Measurements from ENCODE around the gene ZNF474. TPM values are rescaled to one million over a fixed set of nuclear protein-coding genes. Genes with fewer than 3 reads are reported as not detected.

ZNF474 gene
- total RNA-seq, 1 experiment from 2014 or later, result 0.36 TPM

DNA sequence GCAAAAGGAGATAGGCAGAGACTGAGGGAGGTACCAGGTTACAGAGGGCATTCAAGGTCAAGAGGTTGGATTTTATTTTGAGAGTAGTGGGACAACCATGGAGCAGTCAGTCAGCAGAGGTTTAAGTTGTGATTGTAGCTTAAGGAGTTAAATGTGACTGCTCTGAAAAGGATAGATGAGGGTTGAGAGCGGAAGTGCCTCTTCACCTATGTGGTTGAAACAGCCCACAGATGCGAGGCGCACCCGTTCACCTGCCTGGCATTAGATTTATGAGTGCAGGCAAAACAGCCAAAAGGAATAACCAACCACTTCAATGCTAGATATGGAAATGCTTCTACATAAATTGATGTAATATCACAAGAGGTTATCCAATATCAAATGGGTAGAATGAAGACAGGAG, 8.4 kb downstream of the ZNF474 start:
- intact Hi-C loops (cut with micrococcal nuclease), result no loop called here
- ChIA-PET POLR2A (ENCODE audit: unreplicated experiment) (no interaction called here), CTCF (no interaction called here)
- Histone ChIP-seq H3K27ac (ENCODE audit: low read length) (no peak overlapping the region), H3K4me2 (ENCODE audit: low read length) (no peak overlapping the region), H4K20me1 (ENCODE audit: low read length) (no peaks in the 10 kb centered on the region), H3K4me3 (ENCODE audit: low read length) (no peak overlapping the region), H3K9ac (ENCODE audit: low read length) (no peak overlapping the region), H3F3A (ENCODE audit: low read length, unreplicated experiment) (no peaks in the 10 kb centered on the region), H3K9me3 (ENCODE audit: low read length) (no peaks in the 10 kb centered on the region), H2AFZ (ENCODE audit: low read length) (no peak overlapping the region), H3K36me3 (ENCODE audit: low read depth, low read length) (no peaks in the 10 kb centered on the region), H3K9me2 (replicated peaks; ENCODE audit: low read length) (no peaks in the 10 kb centered on the region), H3K27me3 (ENCODE audit: low read length) (no peaks in the 10 kb centered on the region), H3K79me2 (ENCODE audit: low read length) (no peaks in the 10 kb centered on the region), H3K4me1 (ENCODE audit: insufficient read depth, low read length) (peaks cover 8% of the 10 kb centered on the region; the same call in 1 of the 2 replicates)
- ATAC-seq, result no peak
- BruUV-seq (replicated peaks), result no TSS peak
- no peak for TF ChIP-seq EZH2 (IDR thresholded peaks at IDR 0.05; ENCODE audit: low read length, unreplicated experiment)
- no peak for TF ChIP-seq EZH2phosphoT487 (IDR thresholded peaks at IDR 0.05; ENCODE audit: borderline replicate concordance, low read length)
- no peak for DNase-seq

DNA sequence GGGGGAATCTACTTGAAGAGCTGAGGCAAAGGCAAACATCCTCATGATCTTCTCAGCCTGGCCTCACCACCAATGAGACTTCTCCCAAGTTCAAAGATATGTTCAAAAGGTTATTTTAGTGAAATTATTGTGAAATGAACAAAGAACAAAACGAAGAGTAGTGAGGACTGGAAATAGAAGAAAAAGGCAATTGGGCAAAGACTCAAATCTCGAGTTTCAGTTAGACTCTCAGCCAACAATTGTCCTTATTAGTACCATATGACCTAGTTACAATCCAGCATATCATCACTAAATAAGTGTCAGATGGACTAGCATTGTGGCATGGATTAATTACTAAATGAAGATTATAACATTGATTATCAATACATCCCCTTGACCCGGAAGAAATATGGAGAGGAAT, 9.0 kb downstream of the ZNF474 start:
- H3K27ac ChIP-seq (ENCODE audit: low read length), result no peak overlapping the region
- no peaks in the 10 kb centered on the region for H3K9me2 ChIP-seq (replicated peaks; ENCODE audit: low read length)
- no peaks in the 10 kb centered on the region for H4K20me1 ChIP-seq (ENCODE audit: low read length)
- DNase-seq (no peak), ATAC-seq (no peak)
- no peaks in the 10 kb centered on the region for H3F3A ChIP-seq (ENCODE audit: low read length, unreplicated experiment)
- no TSS peak for BruUV-seq (replicated peaks)
- intact Hi-C loops (cut with micrococcal nuclease), result no loop called here
- H3K4me1 ChIP-seq (ENCODE audit: insufficient read depth, low read length), result peaks cover 13% of the 10 kb centered on the region; the same call in 1 of the 2 replicates
- H3K79me2 ChIP-seq (ENCODE audit: low read length), result no peaks in the 10 kb centered on the region
- no peaks in the 10 kb centered on the region for H3K36me3 ChIP-seq (ENCODE audit: low read depth, low read length)
- CTCF ChIA-PET, result no interaction called here
- no peaks in the 10 kb centered on the region for H3K27me3 ChIP-seq (ENCODE audit: low read length)
- H3K9ac ChIP-seq (ENCODE audit: low read length), result no peak overlapping the region
- no peak overlapping the region for H3K4me3 ChIP-seq (ENCODE audit: low read length)
- no peaks in the 10 kb centered on the region for H3K9me3 ChIP-seq (ENCODE audit: low read length)
- H2AFZ ChIP-seq (ENCODE audit: low read length), result no peak overlapping the region
- TF ChIP-seq EZH2phosphoT487 (IDR thresholded peaks at IDR 0.05; ENCODE audit: borderline replicate concordance, low read length), result no peak
- no peak for TF ChIP-seq EZH2 (IDR thresholded peaks at IDR 0.05; ENCODE audit: low read length, unreplicated experiment)
- POLR2A ChIA-PET (ENCODE audit: unreplicated experiment), result no interaction called here
- H3K4me2 ChIP-seq (ENCODE audit: low read length), result no peak overlapping the region

DNA sequence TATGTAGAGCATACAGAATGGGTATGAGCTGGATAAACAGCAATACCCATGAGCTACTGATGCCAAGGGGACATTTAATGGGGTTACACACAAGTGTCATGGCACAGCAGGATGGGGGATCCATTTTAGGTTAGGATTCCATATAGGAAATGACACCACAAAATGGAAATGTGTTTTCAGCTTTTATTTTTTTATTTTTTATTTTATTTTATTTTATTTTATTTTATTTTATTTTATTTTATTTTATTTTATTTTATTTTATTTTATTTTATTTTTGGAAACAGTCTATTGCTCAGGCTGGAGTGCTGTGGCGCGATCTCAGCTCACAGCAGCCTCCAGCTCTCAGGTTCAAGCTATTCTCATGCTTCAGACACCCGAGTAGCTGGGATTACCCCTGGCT, 11.6 kb downstream of the ZNF474 start:
- no peaks in the 10 kb centered on the region for H3K9me3 ChIP-seq (ENCODE audit: low read length)
- H3K9ac ChIP-seq (ENCODE audit: low read length), result no peak overlapping the region
- intact Hi-C loops (cut with micrococcal nuclease), result no loop called here
- TF ChIP-seq EZH2 (IDR thresholded peaks at IDR 0.05; ENCODE audit: low read length, unreplicated experiment), result no peak
- TF ChIP-seq, protein P1, sequence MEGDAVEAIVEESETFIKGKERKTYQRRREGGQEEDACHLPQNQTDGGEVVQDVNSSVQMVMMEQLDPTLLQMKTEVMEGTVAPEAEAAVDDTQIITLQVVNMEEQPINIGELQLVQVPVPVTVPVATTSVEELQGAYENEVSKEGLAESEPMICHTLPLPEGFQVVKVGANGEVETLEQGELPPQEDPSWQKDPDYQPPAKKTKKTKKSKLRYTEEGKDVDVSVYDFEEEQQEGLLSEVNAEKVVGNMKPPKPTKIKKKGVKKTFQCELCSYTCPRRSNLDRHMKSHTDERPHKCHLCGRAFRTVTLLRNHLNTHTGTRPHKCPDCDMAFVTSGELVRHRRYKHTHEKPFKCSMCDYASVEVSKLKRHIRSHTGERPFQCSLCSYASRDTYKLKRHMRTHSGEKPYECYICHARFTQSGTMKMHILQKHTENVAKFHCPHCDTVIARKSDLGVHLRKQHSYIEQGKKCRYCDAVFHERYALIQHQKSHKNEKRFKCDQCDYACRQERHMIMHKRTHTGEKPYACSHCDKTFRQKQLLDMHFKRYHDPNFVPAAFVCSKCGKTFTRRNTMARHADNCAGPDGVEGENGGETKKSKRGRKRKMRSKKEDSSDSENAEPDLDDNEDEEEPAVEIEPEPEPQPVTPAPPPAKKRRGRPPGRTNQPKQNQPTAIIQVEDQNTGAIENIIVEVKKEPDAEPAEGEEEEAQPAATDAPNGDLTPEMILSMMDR (conservative IDR thresholded peaks at IDR 0.05; ENCODE audit: low read depth, low read length), result no peak
- no peak for TF ChIP-seq EZH2phosphoT487 (IDR thresholded peaks at IDR 0.05; ENCODE audit: borderline replicate concordance, low read length)
- no peaks in the 10 kb centered on the region for H3K9me2 ChIP-seq (replicated peaks; ENCODE audit: low read length)
- ChIA-PET POLR2A (ENCODE audit: unreplicated experiment) (no interaction called here), CTCF (no interaction called here)
- H3K4me1 ChIP-seq (ENCODE audit: insufficient read depth, low read length), result peaks cover 13% of the 10 kb centered on the region; the same call in 1 of the 2 replicates
- no peaks in the 10 kb centered on the region for H3K27me3 ChIP-seq (ENCODE audit: low read length)
- no peak overlapping the region for H3K4me2 ChIP-seq (ENCODE audit: low read length)
- H3F3A ChIP-seq (ENCODE audit: low read length, unreplicated experiment), result no peaks in the 10 kb centered on the region
- no peak overlapping the region for H2AFZ ChIP-seq (ENCODE audit: low read length)
- DNase-seq (no peak), ATAC-seq (no peak)
- H3K4me3 ChIP-seq (ENCODE audit: low read length), result no peak overlapping the region
- no peaks in the 10 kb centered on the region for H4K20me1 ChIP-seq (ENCODE audit: low read length)
- BruUV-seq (replicated peaks), result no TSS peak
- H3K79me2 ChIP-seq (ENCODE audit: low read length), result no peaks in the 10 kb centered on the region
- no peaks in the 10 kb centered on the region for H3K36me3 ChIP-seq (ENCODE audit: low read depth, low read length)
- H3K27ac ChIP-seq (ENCODE audit: low read length), result no peak overlapping the region

DNA sequence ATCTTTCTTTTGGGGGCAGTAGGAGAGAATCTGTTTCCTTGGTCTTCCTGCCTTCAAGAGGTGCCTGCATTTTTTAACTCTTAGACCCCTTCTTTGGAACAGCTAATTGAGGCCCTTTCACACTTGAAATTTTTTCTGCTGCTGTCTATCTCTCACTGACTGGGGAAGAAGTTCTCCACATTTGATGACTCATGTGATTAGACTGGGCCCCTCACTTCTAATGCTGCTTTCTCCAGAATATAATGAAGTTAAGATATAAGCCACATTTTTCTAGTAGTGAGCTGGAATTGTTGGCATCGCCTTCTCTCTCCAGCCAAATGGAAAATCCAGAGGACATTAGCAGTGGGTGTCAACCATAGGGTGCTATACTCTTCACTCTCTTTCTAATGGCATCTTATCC, 12.4 kb downstream of the ZNF474 start:
- DNase-seq (no peak), ATAC-seq (no peak)
- Histone ChIP-seq H3K27ac (ENCODE audit: low read length) (peak overlapping the region; percentile 81), H3K27me3 (ENCODE audit: low read length) (no peaks in the 10 kb centered on the region), H3K79me2 (ENCODE audit: low read length) (no peaks in the 10 kb centered on the region), H3K36me3 (ENCODE audit: low read depth, low read length) (no peaks in the 10 kb centered on the region), H3K9me3 (ENCODE audit: low read length) (no peaks in the 10 kb centered on the region), H3F3A (ENCODE audit: low read length, unreplicated experiment) (no peaks in the 10 kb centered on the region), H3K9ac (ENCODE audit: low read length) (peak overlapping the region; percentile 27; the same call in 1 of the 2 replicates), H4K20me1 (ENCODE audit: low read length) (no peaks in the 10 kb centered on the region), H3K4me1 (ENCODE audit: insufficient read depth, low read length) (peaks cover 13% of the 10 kb centered on the region; the same call in 1 of the 2 replicates), H3K4me2 (ENCODE audit: low read length) (0 out of 2 replicates have a peak overlapping the region, but pooled peaks have one; percentile 5), H2AFZ (ENCODE audit: low read length) (no peak overlapping the region), H3K9me2 (replicated peaks; ENCODE audit: low read length) (no peaks in the 10 kb centered on the region), H3K4me3 (ENCODE audit: low read length) (no peak overlapping the region)
- intact Hi-C loops (cut with micrococcal nuclease), result no loop called here
- TF ChIP-seq EZH2phosphoT487 (IDR thresholded peaks at IDR 0.05; ENCODE audit: borderline replicate concordance, low read length) (no peak), EZH2 (IDR thresholded peaks at IDR 0.05; ENCODE audit: low read length, unreplicated experiment) (no peak)
- TF ChIP-seq, protein P1 (conservative IDR thresholded peaks at IDR 0.05; ENCODE audit: low read depth, low read length), result no peak
- BruUV-seq (replicated peaks), result no TSS peak
- ChIA-PET CTCF (no interaction called here), POLR2A (ENCODE audit: unreplicated experiment) (no interaction called here)

Measured in PC-3 (cell line).